HEK293 (cell line): Measurements from ENCODE around the gene PIM3.

ENCODE experiments used
- CTCF ChIA-PET: fragments of 350-600 bp; formaldehyde crosslinking; extraction: SDS; loops from one replicate; lab custom pipeline; 2021; ENCODE audit warnings: antibody characterized with exemption; lab: Yijun Ruan, JAX
- POLR2A ChIA-PET: fragments of 300-600 bp; formaldehyde crosslinking; extraction: SDS; loops from one replicate; lab custom pipeline; 2020; ENCODE audit warnings: antibody characterized with exemption, inconsistent platforms; lab: Yijun Ruan, JAX
- H3K27ac ChIP-seq: fragments of 200-500 bp; sonication (Bioruptor generic); 2 replicates; pipeline ENCODE4 v1.5.1; 2014; ENCODE audit warnings: low read depth, low read length, control low read depth, inconsistent platforms; ENCODE audit errors: extremely low read depth
- H3K36me3 ChIP-seq, 2 experiments: fragments of 200-500 bp in 1 of 2; sonication (Bioruptor generic) in 1 of 2; 1 replicate in 1 of 2; 2 replicates in 1 of 2; pipeline ENCODE4 v1.5.1; 2014 to 2017; ENCODE audit warnings: inconsistent platforms in 2 of 2, low read length in 2 of 2; ENCODE audit not compliant: control insufficient read depth in 2 of 2, insufficient read depth in 1 of 2
- H3K4me1 ChIP-seq: fragments of 200-500 bp; sonication (Bioruptor generic); 2 replicates; pipeline ENCODE4 v1.5.1; 2014; ENCODE audit warnings: mild to moderate bottlenecking, low read length, inconsistent platforms; ENCODE audit not compliant: control insufficient read depth, insufficient read depth
- H3K4me3 ChIP-seq: 2 replicates; pipeline ENCODE4 v1.5.1; 2011; ENCODE audit warnings: low read depth, mild to moderate bottlenecking, control low read depth, low read length, moderate library complexity
- H3K9me3 ChIP-seq: fragments of 200-500 bp; sonication (Bioruptor generic); 2 replicates; pipeline ENCODE4 v1.5.1; 2014; ENCODE audit warnings: low read depth, low read length, inconsistent platforms; ENCODE audit not compliant: control insufficient read depth, insufficient read depth
- ATF2 ChIP-seq: fragments of 450-650 bp; formaldehyde crosslinking; IDR thresholded peaks from 2 replicates; pipeline ENCODE4 v1.5.1; 2016; ENCODE audit warnings: missing biosample characterization, missing genetic modification characterization, low read depth
- EGR2 ChIP-seq: fragments of 450-650 bp; formaldehyde crosslinking; IDR thresholded peaks from 2 replicates; pipeline ENCODE4 v1.5.1; 2016; ENCODE audit warnings: low read depth, missing biosample characterization, missing genetic modification characterization
- FEZF1 ChIP-seq: fragments of 450-650 bp; formaldehyde crosslinking; IDR thresholded peaks from 2 replicates; pipeline ENCODE4 v1.5.1; 2016; ENCODE audit warnings: missing biosample characterization, missing genetic modification characterization
- PBX3 ChIP-seq: sonication (generic); formaldehyde crosslinking; IDR thresholded peaks from 2 replicates; pipeline ENCODE4 v1.8.1; 2022; ENCODE audit warnings: mild to moderate bottlenecking, moderate library complexity, missing genetic modification reagents
- RBAK ChIP-seq: fragments of 450-650 bp; formaldehyde crosslinking; IDR thresholded peaks from 2 replicates; pipeline ENCODE4 v1.5.1; 2016; ENCODE audit warnings: missing biosample characterization, missing genetic modification characterization
- REST ChIP-seq: fragments of 450-650 bp; formaldehyde crosslinking; IDR thresholded peaks from 2 replicates; pipeline ENCODE4 v1.5.1; 2016; ENCODE audit warnings: missing biosample characterization, missing genetic modification characterization
- SCRT2 ChIP-seq: fragments of 450-650 bp; formaldehyde crosslinking; IDR thresholded peaks from 2 replicates; pipeline ENCODE4 v1.5.1; 2016; ENCODE audit warnings: missing biosample characterization, missing genetic modification characterization
- SP3 ChIP-seq: fragments of 450-650 bp; formaldehyde crosslinking; IDR thresholded peaks from 2 replicates; pipeline ENCODE4 v1.5.1; 2016; ENCODE audit warnings: missing biosample characterization, missing genetic modification characterization
- SP7 ChIP-seq: fragments of 450-650 bp; formaldehyde crosslinking; IDR thresholded peaks from 2 replicates; pipeline ENCODE4 v1.5.1; 2016; ENCODE audit warnings: missing biosample characterization, missing genetic modification characterization
- ZBTB44 ChIP-seq: fragments of 450-650 bp; IDR thresholded peaks from 2 replicates; pipeline ENCODE4 v1.5.1; 2018; ENCODE audit warnings: missing biosample characterization, mild to moderate bottlenecking, missing genetic modification characterization
- ZFHX2 ChIP-seq: fragments of 450-650 bp; formaldehyde crosslinking; conservative IDR thresholded peaks from 2 replicates; pipeline ENCODE4 v1.5.1; 2016; ENCODE audit warnings: missing biosample characterization, missing genetic modification characterization
- ZFP69B ChIP-seq: fragments of 450-650 bp; formaldehyde crosslinking; IDR thresholded peaks from 2 replicates; pipeline ENCODE4 v1.5.1; 2016; ENCODE audit warnings: missing biosample characterization, missing genetic modification characterization
- ZNF121 ChIP-seq: fragments of 450-650 bp; formaldehyde crosslinking; IDR thresholded peaks from 2 replicates; pipeline ENCODE4 v1.5.1; 2016; ENCODE audit warnings: missing biosample characterization, missing genetic modification characterization
- ZNF155 ChIP-seq: fragments of 450-650 bp; formaldehyde crosslinking; IDR thresholded peaks from 2 replicates; pipeline ENCODE4 v1.5.1; 2016; ENCODE audit warnings: missing biosample characterization, missing genetic modification characterization
- ZNF341 ChIP-seq: fragments of 450-650 bp; formaldehyde crosslinking; IDR thresholded peaks from 2 replicates; pipeline ENCODE4; 2016; ENCODE audit warnings: low read depth, missing biosample characterization, missing genetic modification characterization
- ZNF354C ChIP-seq: fragments of 450-650 bp; formaldehyde crosslinking; IDR thresholded peaks from 2 replicates; pipeline ENCODE4 v1.5.1; 2016; ENCODE audit warnings: missing biosample characterization, missing genetic modification characterization, low read depth, borderline replicate concordance
- ZNF37A ChIP-seq: fragments of 450-650 bp; IDR thresholded peaks from 2 replicates; pipeline ENCODE4 v1.5.1; 2018; ENCODE audit warnings: missing biosample characterization, missing genetic modification characterization
- ZNF501 ChIP-seq: fragments of 450-650 bp; formaldehyde crosslinking; IDR thresholded peaks from 2 replicates; pipeline ENCODE4 v1.5.1; 2016; ENCODE audit warnings: missing biosample characterization, missing genetic modification characterization
- ZNF530 ChIP-seq: fragments of 450-650 bp; formaldehyde crosslinking; IDR thresholded peaks from 2 replicates; pipeline ENCODE4 v1.5.1; 2016; ENCODE audit warnings: low read depth, missing biosample characterization, missing genetic modification characterization
- ZNF585B ChIP-seq: fragments of 450-650 bp; formaldehyde crosslinking; IDR thresholded peaks from 2 replicates; pipeline ENCODE4 v1.5.1; 2016; ENCODE audit warnings: missing biosample characterization, missing genetic modification characterization
- ZNF626 ChIP-seq: fragments of 450-650 bp; sonication (Bioruptor Pico); formaldehyde crosslinking; IDR thresholded peaks from 2 replicates; pipeline ENCODE4 v1.5.1; 2018; ENCODE audit warnings: missing biosample characterization, missing genetic modification characterization, inconsistent platforms
- ZNF660 ChIP-seq: fragments of 450-650 bp; IDR thresholded peaks from 2 replicates; pipeline ENCODE4 v1.5.1; 2018; ENCODE audit warnings: missing biosample characterization, mild to moderate bottlenecking, missing genetic modification characterization
- ZNF692 ChIP-seq: fragments of 450-650 bp; formaldehyde crosslinking; IDR thresholded peaks from 2 replicates; pipeline ENCODE4 v1.5.1; 2016; ENCODE audit warnings: missing biosample characterization, missing genetic modification characterization
- ZNF777 ChIP-seq: fragments of 450-650 bp; formaldehyde crosslinking; IDR thresholded peaks from 2 replicates; pipeline ENCODE4 v1.5.1; 2017; ENCODE audit warnings: missing biosample characterization, missing genetic modification characterization, borderline replicate concordance
- ZSCAN30 ChIP-seq: fragments of 450-650 bp; IDR thresholded peaks from 2 replicates; pipeline ENCODE4 v1.5.1; 2018; ENCODE audit warnings: missing biosample characterization, mild to moderate bottlenecking, missing genetic modification characterization, moderate library complexity

PIM3 gene

GRCh38 chr22:49920859-49921258, 39.7 kb upstream of the PIM3 start (continued):
- TF ChIP-seq ZNF354C (tag by site-specific recombination) (no peak), SP7 (tag by site-specific recombination) (no peak), ZNF530 (no peak), ZNF501 (tag by site-specific recombination) (no peak), FEZF1 (no peak), ZBTB44 (tag by site-specific recombination) (no peak), ZNF626 (tag by site-specific recombination) (no peak), ATF2 (tag by site-specific recombination) (no peak), ZNF585B (tag by site-specific recombination) (no peak), ZNF777 (tag by site-specific recombination) (no peak)

GRCh38 chr22:49921508-49922278, 38.9 kb upstream of the PIM3 start:
- no peak overlapping the region for H3K4me3 ChIP-seq
- POLR2A ChIA-PET, result no interaction called here
- no peaks in the 10 kb centered on the region for H3K4me1 ChIP-seq
- CTCF ChIA-PET, result interaction anchor here (0.7 kb wide), 2 partner anchors 188 to 770 kb away, joined by 3 read pairs; no protein-coding TSS in a partner anchor
- TF ChIP-seq ZNF660 (tag by site-specific recombination) (no peak), ZFP69B (tag by site-specific recombination) (0 out of 2 replicates have a peak, but pooled peaks have one; percentile 50), ZSCAN30 (tag by site-specific recombination) (no peak), ZNF692 (0 out of 2 replicates have a peak, but pooled peaks have one; percentile 32)
- H3K9me3 ChIP-seq, result no peaks in the 10 kb centered on the region
- H3K36me3 ChIP-seq, result peaks cover 0 to 55% of the 10 kb centered on the region in 2 experiments; a peak in 1 of 3 replicates
- no peak overlapping the region for H3K27ac ChIP-seq

GRCh38 chr22:49922484-49922883, 38.1 kb upstream of the PIM3 start:
- POLR2A ChIA-PET, result no interaction called here
- Histone ChIP-seq H3K27ac (no peak overlapping the region), H3K9me3 (no peaks in the 10 kb centered on the region), H3K4me1 (no peaks in the 10 kb centered on the region), H3K36me3 (peaks cover 0 to 56% of the 10 kb centered on the region in 2 experiments; a peak in 1 of 3 replicates), H3K4me3 (no peak overlapping the region)
- CTCF ChIA-PET, result no interaction called here
- TF ChIP-seq EGR2 (tag by site-specific recombination) (peak; percentile 49; the same call in 1 of the 2 replicates), SP3 (no peak), REST (tag by site-specific recombination) (no peak), SCRT2 (no peak), ZNF121 (tag by site-specific recombination) (no peak), ZNF626 (tag by site-specific recombination) (no peak), ZFHX2 (peak; percentile 63; the same call in 1 of the 2 replicates), RBAK (tag by site-specific recombination) (no peak), ZNF37A (tag by site-specific recombination) (no peak), ZNF155 (tag by site-specific recombination) (no peak), PBX3 (no peak), ZNF341 (tag by site-specific recombination) (no peak)
